Omental fat pad (tissue), 4 donors: ENCODE data around the gene CASP3. TPM values are rescaled to one million over a fixed set of nuclear protein-coding genes. Genes with fewer than 3 reads are reported as not detected.
"Not testable (repeated sequence)": the region's sequence is repeated elsewhere in the genome, so short reads cannot be mapped to it uniquely, and the experiment has no call there.

Experiments
- ATAC-seq: fragments of 150-250 bp; one replicate; pipeline ENCODE4 v1.9.1; 2016; ENCODE audit warnings: mild to moderate bottlenecking, moderate library complexity; ENCODE audit not compliant: low FRiP score
- DNase-seq: peaks from one replicate; pipeline ENCODE4 v3.0.0-alpha.2; 2019; ENCODE audit warnings: low spot score
- CTCF ChIP-seq, 3 donors: fragments of 450-650 bp; IDR thresholded peaks; one replicate each; pipeline ENCODE4 v1.5.1; 2016 to 2017; ENCODE audit warnings: antibody characterized with exemption in 3 of 3, mild to moderate bottlenecking in 3 of 3, moderate library complexity in 2 of 3
- total RNA-seq, 4 donors: library from RNA; depleted of rRNA; stranded (reverse); fragments of >200 nt; gene quantifications; one replicate each; pipeline ENCODE4 v1.1.0, GENCODE V29; 2016

CASP3 gene
- total RNA-seq, 4 donors from 2014 or later: 16.7 to 22.2 (median 20.1) TPM

DNA sequence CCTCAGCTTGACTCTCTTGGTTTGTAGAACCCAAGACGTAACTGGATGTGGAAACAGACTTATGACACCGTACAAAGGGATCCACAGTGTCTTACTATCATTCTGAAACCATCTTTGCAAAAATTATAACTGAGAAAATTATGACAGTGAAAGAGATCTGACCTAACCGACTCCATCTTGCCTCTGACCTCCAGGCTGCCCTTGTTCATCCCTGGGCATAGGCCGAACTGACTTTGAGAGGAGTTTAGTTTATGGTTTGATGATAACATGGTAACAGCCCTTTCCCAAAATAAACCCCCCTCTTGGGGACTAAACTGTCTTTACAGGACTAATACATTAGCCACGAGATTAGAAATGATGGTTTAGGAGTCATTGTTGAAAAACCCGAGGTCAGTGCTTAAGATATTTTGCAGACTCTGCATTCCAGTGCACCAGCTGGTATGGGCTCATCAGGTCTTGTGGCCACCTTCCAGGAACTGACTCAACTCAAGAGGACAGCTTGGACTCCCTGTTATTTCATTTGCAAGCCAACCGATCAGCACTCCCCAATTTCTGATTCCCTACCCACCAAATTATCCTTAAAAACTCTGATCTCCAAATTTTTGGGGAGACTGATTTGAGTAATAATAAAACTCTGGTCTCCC, 49.6 kb downstream of the CASP3 start:
- DNase-seq: no peak
- ATAC-seq: no peak
- TF ChIP-seq CTCF (IDR thresholded peaks at IDR 0.05): no peak

GRCh38 chr4:184598753-184599491, 50.3 kb downstream of the CASP3 start:
- no peak for TF ChIP-seq CTCF (IDR thresholded peaks at IDR 0.05)
- ATAC-seq (peak; percentile 54), DNase-seq (no peak)

- TF ChIP-seq CTCF (IDR thresholded peaks at IDR 0.05): no peak
- no peak for ATAC-seq
Observed at GRCh38 chr4:184596617-184597185, 52.5 kb downstream of the CASP3 start.

GRCh38 chr4:184596044-184596616, 53.1 kb downstream of the CASP3 start:
- no peak for TF ChIP-seq CTCF (IDR thresholded peaks at IDR 0.05)
- ATAC-seq (no peak), DNase-seq (no peak)

More at GRCh38 chr4:184596617-184597185, 52.5 kb downstream of the CASP3 start:
- DNase-seq: no peak

- no peak for DNase-seq
- ATAC-seq: no peak
- no peak for TF ChIP-seq CTCF (IDR thresholded peaks at IDR 0.05)
Observed at GRCh38 chr4:184595430-184595829, 53.8 kb downstream of the CASP3 start.

- no peak for DNase-seq
- TF ChIP-seq CTCF (IDR thresholded peaks at IDR 0.05): no peak
- no peak for ATAC-seq
Observed at GRCh38 chr4:184593461-184593860, 55.8 kb downstream of the CASP3 start.

DNA sequence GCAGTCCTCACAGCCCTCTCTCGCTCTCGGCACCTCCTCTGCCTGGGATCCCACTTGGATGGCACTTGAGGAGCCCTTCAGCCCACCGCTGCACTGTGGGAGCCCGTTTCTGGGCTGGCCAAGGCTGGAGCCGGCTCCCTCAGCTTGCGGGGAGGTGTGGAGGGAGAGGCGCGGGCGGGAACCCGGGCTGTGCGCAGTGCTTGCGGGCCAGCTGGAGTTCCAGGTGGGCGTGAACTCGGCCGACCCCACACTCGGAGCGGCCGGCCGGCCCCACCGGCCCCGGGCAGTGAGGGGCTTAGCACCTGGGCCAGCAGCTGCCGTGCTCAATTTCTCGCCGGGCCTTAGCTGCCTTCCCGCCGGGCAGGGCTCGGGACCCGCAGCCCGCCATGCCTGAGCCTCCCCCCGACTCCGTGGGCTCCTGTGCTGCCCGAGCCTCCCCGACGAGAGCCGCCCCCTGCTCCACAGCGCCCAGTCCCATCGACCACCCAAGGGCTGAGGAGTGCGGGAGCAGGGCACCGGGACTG, 57.4 kb downstream of the CASP3 start:
- ATAC-seq, DNase-seq: not testable (repeated sequence)
